Suprapubic skin (tissue), 3 donors: Measurements from ENCODE around the gene TENM3.

Experiments used
- CTCF ChIP-seq, 2 donors: fragments of 200-600 bp in 1 of 2; fragments of 450-650 bp in 1 of 2; sonication (generic) in 1 of 2; IDR thresholded peaks; one replicate each; pipeline ENCODE4 v1.5.1; 2016 to 2019; ENCODE audit warnings: antibody characterized with exemption in 2 of 2, mild to moderate bottlenecking in 1 of 2, moderate library complexity in 1 of 2
- EP300 ChIP-seq: sonication (generic); formaldehyde crosslinking; IDR thresholded peaks from one replicate; pipeline ENCODE4 v1.6.1; 2017; ENCODE audit warnings: antibody characterized with exemption

DNA sequence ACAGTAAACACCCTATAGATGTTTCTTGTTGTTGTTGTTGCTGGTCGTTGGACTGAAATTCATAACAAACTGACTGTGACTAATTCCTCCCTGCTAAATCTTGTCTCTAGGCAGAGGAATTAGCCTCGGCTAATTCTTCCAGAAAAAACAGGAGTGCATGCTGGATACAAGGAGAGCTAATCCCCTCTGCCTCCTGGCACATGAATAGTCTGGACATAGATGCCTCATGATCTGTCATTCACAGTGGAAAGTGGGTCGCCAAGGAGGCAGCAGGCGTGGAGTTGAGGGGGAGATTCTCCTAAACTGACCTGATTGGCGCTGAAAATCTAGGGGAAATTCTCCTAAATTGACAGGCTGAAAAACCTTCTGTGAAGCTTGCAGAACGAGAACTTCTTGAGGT, 453.9 kb downstream of the TENM3 start:
- TF ChIP-seq EP300 (no peak), CTCF (IDR thresholded peaks at IDR 0.05) (no peak)
